NCI-H1694 (cell line): Measurements from ENCODE around the gene BAZ1B.
"Not testable (repeated sequence)": the region's sequence is repeated elsewhere in the genome, so short reads cannot be mapped to it uniquely, and the experiment has no call there.

ENCODE experiments used
- DNase-seq: peaks from one replicate; lab custom pipeline; 2025; lab: John Stamatoyannopoulos, UW

Gene BAZ1B

GRCh38 chr7:73541722-73542121 is 19.6 kb upstream of the BAZ1B start:
- DNase-seq = no peak

- no peak for DNase-seq
These were observed 17.6 kb upstream of the BAZ1B start for GRCh38 chr7:73539709-73540108.

- not testable (repeated sequence) for DNase-seq
These were observed 16.4 kb upstream of the BAZ1B start for GRCh38 chr7:73538510-73538909.

DNA sequence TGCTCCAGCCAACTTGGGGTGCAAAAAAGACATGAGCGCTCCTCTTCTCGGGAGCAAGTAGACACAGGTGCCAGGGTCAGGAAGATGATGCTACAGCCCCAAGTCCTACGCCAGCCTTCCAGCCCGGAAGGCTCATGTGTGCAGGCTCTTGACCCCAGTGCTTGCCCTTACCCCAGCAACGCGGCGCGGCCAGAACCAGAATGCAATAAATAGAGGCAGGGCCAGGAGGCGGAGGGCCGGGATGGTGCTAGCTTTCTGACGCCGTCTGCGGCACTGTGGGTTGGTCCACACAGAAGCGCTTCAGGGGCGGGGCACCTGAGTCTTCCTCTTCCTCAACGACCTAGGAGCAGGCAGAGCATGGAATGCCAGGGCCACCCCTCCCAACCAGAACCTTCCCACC is 15.0 kb upstream of the BAZ1B start:
- no peak for DNase-seq

DNA sequence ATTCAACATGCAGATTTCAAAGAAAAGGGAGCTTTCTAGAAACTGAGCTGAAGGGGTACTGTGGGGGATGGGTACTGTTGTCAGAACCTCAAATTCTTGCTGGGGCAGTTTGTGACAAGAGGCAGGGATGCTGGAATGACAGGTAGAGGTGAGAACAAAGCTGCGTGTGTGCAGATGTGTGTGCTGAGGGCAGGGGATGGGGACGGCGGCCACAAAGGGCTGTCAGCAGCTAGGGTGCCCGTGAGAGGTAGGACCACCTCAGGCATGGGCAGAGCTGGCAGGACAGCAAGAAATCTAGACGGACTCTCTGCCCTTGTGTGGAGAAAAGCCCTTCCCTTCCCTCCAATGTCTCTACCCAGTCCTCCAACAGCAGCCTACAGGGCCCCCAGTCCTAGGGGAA is 14.4 kb upstream of the BAZ1B start:
- DNase-seq = no peak

DNA sequence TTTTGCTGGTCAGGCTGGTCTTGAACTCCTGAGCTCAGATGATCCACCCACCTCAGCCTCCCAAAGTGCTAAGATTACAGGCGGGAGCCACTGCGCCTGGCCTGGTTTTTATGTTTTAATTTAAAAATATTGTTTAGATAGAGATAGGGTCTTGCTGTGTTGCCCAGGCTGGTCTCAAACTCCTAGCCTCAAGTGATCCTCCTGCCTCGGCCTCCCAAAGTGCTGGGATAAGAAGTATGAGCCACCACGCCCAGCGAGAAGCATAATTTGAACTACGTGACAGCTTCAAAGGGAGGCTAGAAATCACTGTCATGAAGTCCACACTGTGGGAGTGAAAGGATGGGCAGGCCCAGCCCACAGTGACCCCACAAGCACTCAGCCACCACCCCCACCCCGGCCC is 13.8 kb upstream of the BAZ1B start:
- not testable (repeated sequence) for DNase-seq

DNA sequence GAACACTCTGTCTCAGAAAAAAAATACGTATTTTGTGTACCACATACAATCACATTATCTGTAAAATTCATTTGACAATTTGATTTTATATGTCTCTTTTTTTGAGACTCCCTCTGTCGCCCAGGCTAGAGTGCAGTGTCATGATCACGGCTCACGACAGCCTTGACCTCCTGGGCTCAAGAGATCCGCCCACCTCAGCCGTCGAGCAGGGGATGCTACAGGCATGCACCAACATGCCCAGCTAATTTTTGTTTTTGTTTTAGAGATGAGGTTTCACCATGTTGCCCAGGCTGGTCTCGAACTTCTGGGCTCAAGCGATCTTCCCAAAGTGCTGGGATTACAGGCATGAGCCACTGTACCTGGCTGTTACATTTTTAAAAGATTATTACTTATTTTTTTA is 11.6 kb upstream of the BAZ1B start:
- DNase-seq = no peak

DNA sequence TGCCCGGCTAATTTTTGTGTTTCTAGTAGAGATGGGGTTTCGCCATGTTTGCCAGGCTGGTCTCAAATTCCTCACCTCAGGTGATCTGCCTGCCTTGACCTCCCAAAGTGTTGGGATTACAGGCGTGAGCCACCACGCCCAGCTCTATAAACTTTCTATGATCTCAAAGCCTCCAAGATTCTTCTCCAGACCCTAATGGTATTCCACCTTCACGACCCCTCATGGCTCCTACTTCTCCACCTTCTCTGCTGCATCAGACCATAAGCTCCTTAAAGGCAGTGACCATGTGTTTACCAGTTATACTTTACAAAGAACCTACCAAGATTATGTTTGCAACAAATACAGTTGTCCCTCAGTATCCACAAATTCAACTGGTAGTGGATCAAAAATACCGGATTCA is 10.1 kb upstream of the BAZ1B start:
- no peak for DNase-seq

- no peak for DNase-seq
These were observed 8.7 kb upstream of the BAZ1B start for GRCh38 chr7:73530800-73531199.

DNA sequence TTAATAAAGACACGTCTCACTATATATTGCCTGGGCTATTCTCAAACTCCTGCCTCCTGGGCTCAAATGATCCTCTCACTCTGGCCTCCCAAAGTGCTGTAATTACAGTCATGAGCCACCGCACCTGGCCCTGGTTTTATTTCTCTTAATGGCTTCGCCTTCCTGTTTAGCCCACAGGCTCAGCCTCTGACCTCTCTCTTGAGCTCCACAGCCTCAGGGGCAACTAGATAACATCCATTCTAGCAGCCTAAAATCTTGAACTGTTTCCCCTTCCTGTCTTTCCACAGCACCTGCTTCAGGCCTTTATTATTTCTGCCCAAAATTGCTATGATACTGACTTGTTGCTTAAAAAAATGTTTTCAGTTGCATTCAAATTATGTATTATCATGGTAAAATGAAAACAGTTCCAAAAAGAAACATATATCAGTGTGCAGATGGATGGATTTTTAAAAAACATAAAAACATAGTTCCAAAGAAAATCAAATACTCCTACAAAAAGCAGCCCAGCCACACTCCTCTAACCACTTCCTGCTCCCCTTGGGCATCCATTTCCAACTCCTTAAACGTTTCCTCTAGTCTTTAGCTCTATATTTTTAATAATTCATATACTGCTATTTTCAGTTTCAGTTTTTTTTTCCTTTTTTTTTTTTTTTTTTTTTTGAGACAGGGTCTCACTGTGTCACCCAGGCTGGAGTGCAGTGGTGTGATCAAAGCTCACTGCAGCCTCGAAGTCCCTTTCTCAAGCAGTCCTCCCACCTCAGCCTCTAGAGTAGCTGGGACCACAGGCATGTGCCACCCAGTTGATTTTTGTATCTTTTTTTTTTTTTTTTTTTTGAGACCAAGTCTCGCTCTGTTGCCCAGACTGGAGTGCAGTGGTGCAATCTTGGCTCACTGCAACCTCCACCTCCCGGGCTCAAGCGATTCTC is 5.1 kb upstream of the BAZ1B start:
- DNase-seq = no peak

DNA sequence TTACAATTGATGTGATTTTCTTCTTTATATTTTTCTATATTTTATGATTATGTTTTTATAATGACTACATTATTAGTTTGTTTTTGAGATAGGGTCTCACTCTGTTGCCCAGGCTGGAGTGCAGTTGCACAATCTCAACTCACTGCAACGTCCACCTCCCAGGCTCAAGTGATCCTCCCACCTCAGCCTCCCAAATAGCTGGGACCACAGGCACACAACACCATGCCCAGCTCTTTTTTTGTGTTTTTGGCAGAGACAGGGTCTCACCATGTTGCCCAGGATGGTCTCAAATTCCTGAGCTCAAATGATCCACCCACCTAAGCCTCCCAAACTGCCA is 4.0 kb upstream of the BAZ1B start:
- not testable (repeated sequence) for DNase-seq

GRCh38 chr7:73521636-73522104 is 423 bp downstream of the BAZ1B start:
- DNase-seq = no peak

GRCh38 chr7:73520673-73521635 is 1.1 kb downstream of the BAZ1B start:
- DNase-seq = no peak

DNA sequence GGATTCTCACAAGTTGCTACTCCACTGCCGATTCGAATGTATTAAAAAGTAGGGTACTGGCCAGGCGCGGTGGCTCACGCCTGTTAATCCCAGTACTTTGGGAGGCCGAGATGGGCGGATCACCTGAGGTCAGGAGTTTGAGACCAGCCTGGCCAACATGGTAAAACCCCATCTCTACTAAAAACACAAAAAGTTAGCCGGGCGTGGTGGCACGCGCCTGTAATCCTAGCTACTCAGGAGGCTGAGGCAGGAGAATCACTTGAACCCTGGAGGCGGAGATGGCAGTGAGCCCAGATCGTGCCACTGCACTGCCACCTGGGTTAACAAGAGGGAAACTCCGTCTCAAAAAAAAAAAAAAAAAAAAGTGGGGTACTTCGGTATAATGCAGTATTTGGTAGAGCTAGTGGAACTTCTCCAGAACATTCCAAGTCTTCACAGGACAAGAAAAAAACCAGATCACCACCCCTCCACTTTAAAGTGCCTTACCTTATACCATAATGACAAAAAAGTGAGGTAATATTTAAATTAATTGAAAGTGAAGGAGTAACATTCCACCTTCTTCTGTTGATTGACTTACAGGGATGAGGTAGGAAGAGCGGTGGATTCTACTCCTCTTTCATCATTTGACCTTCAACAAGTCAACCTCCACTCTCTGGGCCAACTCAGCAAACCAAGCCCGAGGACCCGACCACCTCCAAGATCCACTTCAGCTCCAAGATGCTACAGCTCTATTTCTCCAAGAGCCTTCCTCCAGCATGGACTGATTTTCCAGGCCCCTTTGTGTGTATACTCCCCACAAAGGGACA is 2.0 kb downstream of the BAZ1B start:
- DNase-seq = no peak

DNA sequence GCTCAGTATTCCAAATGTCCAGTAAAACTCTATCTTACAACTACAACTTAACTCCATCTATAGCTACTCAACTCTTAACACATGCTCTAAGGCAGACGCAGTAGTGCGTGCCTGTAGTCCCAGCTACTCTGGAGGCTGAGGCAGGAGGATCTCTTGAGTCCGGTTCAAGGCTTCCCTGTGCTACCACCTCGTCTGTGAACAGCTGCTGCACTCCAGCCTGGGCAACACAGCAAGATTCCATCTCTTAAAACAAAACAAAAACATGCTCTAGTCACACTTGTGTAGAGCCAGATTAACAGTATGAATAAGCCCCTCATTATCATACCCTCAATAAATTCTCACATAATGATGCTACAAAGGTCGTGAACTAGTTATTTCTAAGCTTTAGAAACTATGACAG is 3.6 kb downstream of the BAZ1B start:
- no peak for DNase-seq

DNA sequence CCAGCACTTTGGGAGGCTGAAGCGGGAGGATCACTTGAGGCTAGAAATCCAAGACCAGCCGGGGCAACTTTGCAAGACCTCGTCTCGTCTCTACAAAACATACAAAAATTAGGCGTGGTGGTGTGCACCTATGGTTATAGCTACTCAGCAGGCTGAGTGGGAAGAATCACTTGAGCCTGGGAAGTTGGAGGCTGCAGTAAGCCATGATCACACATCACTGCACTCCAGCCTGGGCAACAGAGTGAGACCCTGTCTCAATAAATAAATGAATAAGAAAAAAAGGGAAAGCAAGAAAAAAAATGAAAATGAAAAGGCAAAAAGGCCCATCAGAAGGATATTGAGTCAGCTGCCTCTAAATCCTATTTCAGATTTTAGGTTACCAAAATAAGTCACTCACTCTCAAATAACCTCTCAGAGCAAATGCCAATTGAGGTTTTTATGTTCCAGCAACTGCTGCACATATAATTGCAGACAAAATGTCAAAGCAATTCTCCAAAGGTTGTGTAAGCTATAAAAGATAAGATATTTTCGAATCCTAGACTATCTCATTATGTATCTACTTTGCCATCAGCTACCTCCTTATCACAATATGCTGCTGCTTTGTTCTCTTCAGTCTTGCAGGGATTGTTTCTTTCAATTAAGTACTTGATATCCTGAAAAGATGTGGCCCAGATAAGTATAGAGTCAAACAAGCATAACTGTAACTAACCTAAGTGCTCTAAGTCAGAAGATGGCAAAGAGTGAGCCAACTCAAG is 4.7 kb downstream of the BAZ1B start:
- no peak for DNase-seq

- no peak for DNase-seq
These were observed 6.9 kb downstream of the BAZ1B start for GRCh38 chr7:73515178-73515577.

DNA sequence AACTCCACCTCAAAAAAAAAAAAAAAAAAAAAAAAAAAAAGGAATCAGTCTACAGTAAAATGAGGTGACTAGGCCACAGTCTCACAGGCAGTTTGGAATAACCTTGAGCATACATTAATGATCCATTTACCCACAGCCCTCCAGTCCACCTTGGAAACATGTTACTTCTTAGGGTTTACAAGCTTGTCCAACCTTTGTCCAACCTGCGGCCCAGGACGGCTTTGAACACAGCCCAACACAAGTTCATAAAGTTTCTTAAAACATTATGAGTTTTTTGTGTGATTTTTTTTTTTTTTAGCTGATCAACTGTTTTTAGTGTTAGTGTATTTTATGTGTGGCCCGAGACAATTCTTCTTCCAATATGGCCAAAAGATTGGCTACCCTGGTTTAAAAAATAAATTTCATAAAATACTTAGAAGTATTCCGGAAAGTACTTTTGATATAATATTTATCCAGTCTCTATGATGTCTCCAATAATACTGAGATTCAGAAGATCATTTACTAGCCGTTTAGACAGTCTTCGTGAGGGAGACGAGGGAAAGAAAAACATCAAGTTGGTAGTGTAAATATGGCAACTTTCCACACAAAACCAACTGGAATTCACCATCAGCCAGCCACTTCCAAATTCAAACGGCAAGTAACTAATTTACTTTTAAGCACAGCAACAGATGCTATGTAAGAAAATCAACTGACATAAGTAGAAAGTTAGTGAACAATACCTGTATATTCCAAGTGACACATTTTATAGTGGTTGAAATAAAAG is 9.9 kb downstream of the BAZ1B start:
- DNase-seq = no peak

- DNase-seq = no peak
These were observed 12.6 kb downstream of the BAZ1B start for GRCh38 chr7:73509463-73509862.

GRCh38 chr7:73507556-73507955 is 14.5 kb downstream of the BAZ1B start:
- no peak for DNase-seq
